ENCODE results near the gene RABGAP1L.

Gene RABGAP1L

GRCh38 chr1:174911606-174912005 is 752.3 kb downstream of the RABGAP1L start:
- DNase-seq (ENCODE audit: low read depth in 1 of 2, low spot score in 1 of 2) = no peak

- DNase-seq (ENCODE audit: low read depth in 1 of 2, low spot score in 1 of 2) = no peak
Measured at GRCh38 chr1:174912264-174912663, 752.9 kb downstream of the RABGAP1L start.

- no peak for DNase-seq (ENCODE audit: low read depth in 1 of 2, low spot score in 1 of 2)
Measured at GRCh38 chr1:174913225-174913903, 754.0 kb downstream of the RABGAP1L start.

- no peak for DNase-seq (ENCODE audit: low read depth in 1 of 2, low spot score in 1 of 2)
Measured at GRCh38 chr1:174914991-174915390, 755.7 kb downstream of the RABGAP1L start.

- DNase-seq (ENCODE audit: low read depth in 1 of 2, low spot score in 1 of 2) = no peak
Measured at GRCh38 chr1:174916846-174917245, 757.5 kb downstream of the RABGAP1L start.

- DNase-seq (ENCODE audit: low read depth in 1 of 2, low spot score in 1 of 2) = no peak
Measured at GRCh38 chr1:174920093-174920492, 760.8 kb downstream of the RABGAP1L start.

- no peak for DNase-seq (ENCODE audit: low read depth in 1 of 2, low spot score in 1 of 2)
Measured at GRCh38 chr1:174922121-174922520, 762.8 kb downstream of the RABGAP1L start.

GRCh38 chr1:174923820-174924219 is 764.5 kb downstream of the RABGAP1L start:
- no peak for DNase-seq (ENCODE audit: low read depth in 1 of 2, low spot score in 1 of 2)

GRCh38 chr1:174928541-174928940 is 769.2 kb downstream of the RABGAP1L start:
- DNase-seq (ENCODE audit: low read depth in 1 of 2, low spot score in 1 of 2) = no peak

GRCh38 chr1:174931214-174931613 is 771.9 kb downstream of the RABGAP1L start:
- no peak for DNase-seq (ENCODE audit: low read depth in 1 of 2, low spot score in 1 of 2)

- no peak for DNase-seq (ENCODE audit: low read depth in 1 of 2, low spot score in 1 of 2)
Measured at GRCh38 chr1:174932587-174932986, 773.3 kb downstream of the RABGAP1L start.

GRCh38 chr1:174935961-174936727 is 776.8 kb downstream of the RABGAP1L start:
- DNase-seq (ENCODE audit: low read depth in 1 of 2, low spot score in 1 of 2) = no peak

GRCh38 chr1:174938281-174939007 is 779.1 kb downstream of the RABGAP1L start:
- DNase-seq (ENCODE audit: low read depth in 1 of 2, low spot score in 1 of 2) = no peak

- DNase-seq (ENCODE audit: low read depth in 1 of 2, low spot score in 1 of 2) = no peak
Measured at GRCh38 chr1:174939775-174940545, 780.6 kb downstream of the RABGAP1L start.

GRCh38 chr1:174940646-174941175 is 781.4 kb downstream of the RABGAP1L start:
- DNase-seq (ENCODE audit: low read depth in 1 of 2, low spot score in 1 of 2) = no peak

GRCh38 chr1:174942547-174943255 is 783.4 kb downstream of the RABGAP1L start:
- no peak for DNase-seq (ENCODE audit: low read depth in 1 of 2, low spot score in 1 of 2)

GRCh38 chr1:174946031-174946430 is 786.7 kb downstream of the RABGAP1L start:
- no peak for DNase-seq (ENCODE audit: low read depth in 1 of 2, low spot score in 1 of 2)

GRCh38 chr1:174949061-174949460 is 789.7 kb downstream of the RABGAP1L start:
- no peak for DNase-seq (ENCODE audit: low read depth in 1 of 2, low spot score in 1 of 2)

- DNase-seq (ENCODE audit: low read depth in 1 of 2, low spot score in 1 of 2) = no peak
Measured at GRCh38 chr1:174949645-174950044, 790.3 kb downstream of the RABGAP1L start.
